OCI-LY7 (cell line): ENCODE measurements around the gene SLAIN2. TPM values are rescaled to one million over a fixed set of nuclear protein-coding genes. Genes with fewer than 3 reads are reported as not detected.

Experiments
- BruUV-seq: library from RNA; stranded (reverse); fragments of 400-500 nt; replicated peaks from 2 replicates; lab custom pipeline; 2021; lab: Mats Ljungman, UMichigan
- CTCF ChIA-PET: fragments of 300-600 bp; sonication (Branson Sonifier 250); formaldehyde crosslinking; loops from one replicate; lab custom pipeline; 2022; ENCODE audit warnings: antibody characterized with exemption; ENCODE audit not compliant: unreplicated experiment; lab: Charles Lee
- POLR2A ChIA-PET: fragments of 300-600 bp; sonication (Branson Sonifier 250); formaldehyde crosslinking; loops from one replicate; lab custom pipeline; 2022; ENCODE audit warnings: antibody characterized with exemption; lab: Charles Lee
- DNase-seq: peaks from one replicate; pipeline ENCODE4 v3.0.0-alpha.2; 2015; ENCODE audit warnings: low spot score
- H2AFZ ChIP-seq: fragments of 200-600 bp; sonication (generic), shearing (Covaris generic); 2 replicates; pipeline ENCODE4 v1.6.1; 2014; ENCODE audit warnings: mild to moderate bottlenecking, antibody characterized with exemption, low read length, moderate library complexity
- H3K27ac ChIP-seq: fragments of 200-600 bp; sonication (generic); 2 replicates; pipeline ENCODE4 v1.5.1; 2014; ENCODE audit warnings: mixed run types, low read depth, mild to moderate bottlenecking, moderate library complexity, low read length, inconsistent platforms; ENCODE audit not compliant: poor library complexity, severe bottlenecking
- H3K36me3 ChIP-seq: fragments of 200-600 bp; sonication (generic); 2 replicates; pipeline ENCODE4 v1.6.1; 2014; ENCODE audit warnings: mild to moderate bottlenecking, antibody characterized with exemption, low read length, moderate library complexity, mixed read lengths; ENCODE audit not compliant: insufficient read depth
- H3K4me1 ChIP-seq: fragments of 200-600 bp; sonication (generic); 2 replicates; pipeline ENCODE4 v1.5.1; 2014; ENCODE audit warnings: mild to moderate bottlenecking, low read length; ENCODE audit not compliant: insufficient read depth, poor library complexity, severe bottlenecking
- H3K4me2 ChIP-seq: fragments of 200-600 bp; sonication (generic); 2 replicates; pipeline ENCODE4 v1.6.1; 2014; ENCODE audit warnings: mild to moderate bottlenecking, low read length
- H3K4me3 ChIP-seq: fragments of 200-600 bp; sonication (generic); 2 replicates; pipeline ENCODE4 v1.5.1; 2014; ENCODE audit warnings: mild to moderate bottlenecking, low read depth, low read length; ENCODE audit not compliant: poor library complexity, severe bottlenecking
- H3K79me2 ChIP-seq: fragments of 200-600 bp; sonication (generic); 2 replicates; pipeline ENCODE4 v1.6.1; 2016; ENCODE audit warnings: low read depth, mild to moderate bottlenecking, low read length, moderate library complexity, mixed read lengths; ENCODE audit not compliant: insufficient read depth
- H3K9me2 ChIP-seq: fragments of 200-600 bp; sonication (generic); 2 replicates; pipeline ENCODE4 v1.6.1; 2016; ENCODE audit warnings: mild to moderate bottlenecking, low read length, mixed read lengths; ENCODE audit not compliant: insufficient read depth
- H3K9me3 ChIP-seq: fragments of 200-600 bp; sonication (generic); 2 replicates; pipeline ENCODE4 v1.6.1; 2014; ENCODE audit warnings: mild to moderate bottlenecking, mixed run types, low read length, mixed read lengths
- H4K20me1 ChIP-seq: fragments of 200-600 bp; sonication (generic); 2 replicates; pipeline ENCODE4 v1.6.1; 2014; ENCODE audit warnings: mild to moderate bottlenecking, antibody characterized with exemption, low read length, moderate library complexity, mixed read lengths; ENCODE audit not compliant: insufficient read depth
- CTCF ChIP-seq: fragments of 200-600 bp; sonication (generic); conservative IDR thresholded peaks from 2 replicates; pipeline ENCODE4 v1.5.1; 2014; ENCODE audit warnings: mild to moderate bottlenecking, antibody characterized with exemption, low read length, moderate library complexity, mixed read lengths
- EZH2phosphoT487 ChIP-seq: fragments of 200-600 bp; sonication (generic); IDR thresholded peaks from 2 replicates; pipeline ENCODE4 v1.6.1; 2018; ENCODE audit warnings: low read depth, borderline replicate concordance, mild to moderate bottlenecking, mixed run types, antibody characterized with exemption, low read length, moderate library complexity, mixed read lengths
- intact Hi-C: fragments of 100-400 bp; cut with micrococcal nuclease; formaldehyde crosslinking; loops from one replicate; pipeline ENCODE4 v1.10.0; 2022; ENCODE audit not compliant: unreplicated experiment
- total RNA-seq, 2 experiments: library from RNA; depleted of rRNA in 1 of 2; stranded (reverse); fragments of >200 nt in 1 of 2; shearing (Covaris generic) in 1 of 2; gene quantifications; 2 replicates each; pipeline ENCODE4 v1.2.3, GENCODE V29; 2014 to 2022

SLAIN2 gene
- total RNA-seq, 2 experiments from 2014 or later: 21.1 to 40.2 TPM

- no peaks in the 10 kb centered on the region for H4K20me1 ChIP-seq
- H3K79me2 ChIP-seq: no peaks in the 10 kb centered on the region
- TF ChIP-seq EZH2phosphoT487 (no peak), CTCF (no peak)
- no TSS peak for BruUV-seq
- no peak overlapping the region for H3K4me2 ChIP-seq
- ChIA-PET POLR2A (no interaction called here), CTCF (no interaction called here)
- no peaks in the 10 kb centered on the region for H3K9me2 ChIP-seq
- H2AFZ ChIP-seq: no peak overlapping the region
- no peaks in the 10 kb centered on the region for H3K4me1 ChIP-seq
- no peak for DNase-seq
- no peak overlapping the region for H3K27ac ChIP-seq
- no peaks in the 10 kb centered on the region for H3K9me3 ChIP-seq
- intact Hi-C loops: no loop called here
- H3K36me3 ChIP-seq: no peaks in the 10 kb centered on the region
- H3K4me3 ChIP-seq: no peak overlapping the region
Observed at GRCh38 chr4:48403358-48403757, 62.0 kb downstream of the SLAIN2 start.

- BruUV-seq: no TSS peak
- POLR2A ChIA-PET: interaction anchor here (0.5 to 0.7 kb wide), 2 partner anchors 71 to 480 kb away, joined by 3 read pairs; no protein-coding TSS in a partner anchor
- intact Hi-C loops: no loop called here
Observed at GRCh38 chr4:48403779-48404178, 62.5 kb downstream of the SLAIN2 start.

More at GRCh38 chr4:48403779-48404178, 62.5 kb downstream of the SLAIN2 start:
- H3K9me3 ChIP-seq: no peaks in the 10 kb centered on the region
- H3K4me3 ChIP-seq: no peak overlapping the region
- H4K20me1 ChIP-seq: no peaks in the 10 kb centered on the region
- CTCF ChIA-PET: no interaction called here
- TF ChIP-seq CTCF (no peak), EZH2phosphoT487 (no peak)
- H3K79me2 ChIP-seq: no peaks in the 10 kb centered on the region
- H3K27ac ChIP-seq: no peak overlapping the region
- H3K9me2 ChIP-seq: no peaks in the 10 kb centered on the region
- H2AFZ ChIP-seq: no peak overlapping the region
- no peaks in the 10 kb centered on the region for H3K36me3 ChIP-seq
- H3K4me1 ChIP-seq: no peaks in the 10 kb centered on the region
- no peak overlapping the region for H3K4me2 ChIP-seq
- no peak for DNase-seq
